Fibroblast of lung (primary cell): ENCODE results near the gene NUDT14. TPM values are rescaled to one million over a fixed set of nuclear protein-coding genes. Genes with fewer than 3 reads are reported as not detected.

Experiments used
- DNase-seq, 2 donors: peaks; one replicate each; pipeline versions ENCODE4 v3.0.0 to v3.0.0-alpha.2; 2010; ENCODE audit warnings: low read depth in 2 of 2
- H2AFZ ChIP-seq: 2 replicates; pipeline ENCODE4 v1.5.1; 2012; ENCODE audit warnings: low read length, control low read depth, inconsistent platforms
- H3K27ac ChIP-seq: 2 replicates; pipeline ENCODE4 v1.5.1; 2011; ENCODE audit warnings: low read length, control low read depth; ENCODE audit not compliant: insufficient read depth
- H3K27me3 ChIP-seq: 2 replicates; pipeline ENCODE4 v1.5.1; 2011; ENCODE audit warnings: mild to moderate bottlenecking, low read length; ENCODE audit not compliant: control insufficient read depth, insufficient read depth
- H3K36me3 ChIP-seq: 2 replicates; pipeline ENCODE4 v1.5.1; 2011; ENCODE audit warnings: low read length; ENCODE audit not compliant: control insufficient read depth, insufficient read depth
- H3K4me1 ChIP-seq: 2 replicates; pipeline ENCODE4 v1.5.1; 2011; ENCODE audit warnings: low read length; ENCODE audit not compliant: control insufficient read depth, insufficient read depth; ENCODE audit errors: extremely low read depth
- H3K4me2 ChIP-seq: 2 replicates; pipeline ENCODE4 v1.5.1; 2011; ENCODE audit warnings: low read length, control low read depth; ENCODE audit not compliant: insufficient read depth; ENCODE audit errors: extremely low read depth
- H3K4me3 ChIP-seq, 4 experiments: fragments of 200-600 bp in 1 of 4; sonication (generic) in 1 of 4; replicated peaks in 1 of 4; 2 replicates each; pipeline ENCODE4 v1.5.1; 2011 to 2016; ENCODE audit warnings: low read length in 4 of 4, low read depth in 3 of 4, mild to moderate bottlenecking in 3 of 4, control low read depth in 2 of 4, inconsistent platforms in 1 of 4, mixed read lengths in 1 of 4; ENCODE audit not compliant: insufficient read depth in 1 of 4; ENCODE audit errors: control extremely low read depth in 1 of 4
- H3K79me2 ChIP-seq: 2 replicates; pipeline ENCODE4 v1.5.1; 2012; ENCODE audit warnings: mild to moderate bottlenecking, low read length, inconsistent platforms; ENCODE audit not compliant: control insufficient read depth, insufficient read depth
- H3K9ac ChIP-seq: 2 replicates; pipeline ENCODE4 v1.5.1; 2011; ENCODE audit warnings: mild to moderate bottlenecking, low read length, control low read depth; ENCODE audit not compliant: insufficient read depth
- H3K9me3 ChIP-seq: 2 replicates; pipeline ENCODE4 v1.5.1; 2012; ENCODE audit warnings: low read depth, low read length; ENCODE audit not compliant: control insufficient read depth, insufficient read depth
- H4K20me1 ChIP-seq: 2 replicates; pipeline ENCODE4 v1.5.1; 2011; ENCODE audit warnings: low read length; ENCODE audit not compliant: control insufficient read depth, insufficient read depth; ENCODE audit errors: extremely low read depth
- EZH2 ChIP-seq: IDR thresholded peaks from 2 replicates; pipeline ENCODE4 v1.5.1; 2012; ENCODE audit warnings: low read length, control low read depth, mild to moderate bottlenecking; ENCODE audit errors: missing control alignments
- polyA plus RNA-seq, 2 donors: library from polyadenylated mRNA; depleted of rRNA in 1 of 2; stranded (reverse) in 1 of 2; unstranded in 1 of 2; fragments of >200 nt; gene quantifications; 2 replicates each; pipeline ENCODE4 v1.2.1, GENCODE V29; 2011 to 2012; ENCODE audit warnings: missing spikeins in 1 of 2
- total RNA-seq: library from RNA; depleted of rRNA; stranded (reverse); fragments of >200 nt; gene quantifications from 2 replicates; pipeline ENCODE4 v1.2.1, GENCODE V29; 2014
- TF ChIP-seq, protein P1 (sequence below), 2 donors: IDR thresholded peaks in 1 of 2; conservative IDR thresholded peaks in 1 of 2; 1 replicate in 1 of 2; 2 replicates in 1 of 2; pipeline ENCODE4 v1.5.1; 2011 to 2012; ENCODE audit warnings: low read length in 2 of 2, control low read depth in 1 of 2, inconsistent platforms in 1 of 2, low read depth in 1 of 2, mild to moderate bottlenecking in 1 of 2

NUDT14 gene
- total and polyA plus RNA-seq, 2 donors (not counting 1 experiment from before 2014, with no cell fraction given) = 6.7 to 14.2 TPM

DNA sequence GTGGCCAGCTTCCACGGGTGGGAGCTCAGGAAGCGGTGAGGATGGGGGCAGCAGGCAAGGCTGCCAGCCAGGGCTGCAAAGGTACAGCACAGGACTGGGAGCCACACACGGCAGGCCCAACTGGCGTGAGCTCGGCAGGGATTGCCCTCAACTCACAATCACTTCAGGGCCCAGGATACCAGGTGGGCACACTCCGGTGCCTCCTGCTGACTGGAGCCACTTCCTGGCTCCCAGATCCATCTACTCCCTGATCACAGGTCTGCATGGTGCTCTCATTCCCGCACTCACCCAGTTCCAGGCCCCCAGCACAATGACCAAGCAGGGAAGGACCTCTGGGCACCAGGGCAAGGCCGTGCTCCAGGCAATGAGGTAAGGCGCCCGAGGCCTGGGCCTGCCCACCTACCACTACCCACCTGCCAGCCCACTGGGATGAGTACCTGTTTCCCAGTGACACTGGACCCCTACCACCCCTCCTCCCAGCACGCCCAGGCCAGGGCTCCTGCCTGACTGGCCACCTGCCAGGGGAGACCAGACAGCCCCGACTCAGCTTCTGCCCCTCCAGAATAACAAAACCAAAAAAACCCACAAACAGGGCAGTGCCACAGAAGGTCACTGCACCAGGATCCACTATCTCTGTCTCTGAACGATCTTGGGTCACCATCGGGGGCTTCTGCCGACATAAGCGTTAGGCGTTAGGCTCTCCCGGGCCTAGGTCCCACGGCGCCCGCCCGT, 14.4 kb downstream of the NUDT14 start:
- Histone ChIP-seq H3K4me1 (peaks cover 4% of the 10 kb centered on the region), H2AFZ (no peak overlapping the region), H3K27ac (no peak overlapping the region), H4K20me1 (no peaks in the 10 kb centered on the region), H3K79me2 (no peaks in the 10 kb centered on the region), H3K27me3 (peaks cover 20% of the 10 kb centered on the region), H3K9ac (no peak overlapping the region), H3K36me3 (no peaks in the 10 kb centered on the region), H3K9me3 (no peaks in the 10 kb centered on the region), H3K4me2 (no peak overlapping the region), H3K4me3 (no peak overlapping the region)
- TF ChIP-seq, protein P1, sequence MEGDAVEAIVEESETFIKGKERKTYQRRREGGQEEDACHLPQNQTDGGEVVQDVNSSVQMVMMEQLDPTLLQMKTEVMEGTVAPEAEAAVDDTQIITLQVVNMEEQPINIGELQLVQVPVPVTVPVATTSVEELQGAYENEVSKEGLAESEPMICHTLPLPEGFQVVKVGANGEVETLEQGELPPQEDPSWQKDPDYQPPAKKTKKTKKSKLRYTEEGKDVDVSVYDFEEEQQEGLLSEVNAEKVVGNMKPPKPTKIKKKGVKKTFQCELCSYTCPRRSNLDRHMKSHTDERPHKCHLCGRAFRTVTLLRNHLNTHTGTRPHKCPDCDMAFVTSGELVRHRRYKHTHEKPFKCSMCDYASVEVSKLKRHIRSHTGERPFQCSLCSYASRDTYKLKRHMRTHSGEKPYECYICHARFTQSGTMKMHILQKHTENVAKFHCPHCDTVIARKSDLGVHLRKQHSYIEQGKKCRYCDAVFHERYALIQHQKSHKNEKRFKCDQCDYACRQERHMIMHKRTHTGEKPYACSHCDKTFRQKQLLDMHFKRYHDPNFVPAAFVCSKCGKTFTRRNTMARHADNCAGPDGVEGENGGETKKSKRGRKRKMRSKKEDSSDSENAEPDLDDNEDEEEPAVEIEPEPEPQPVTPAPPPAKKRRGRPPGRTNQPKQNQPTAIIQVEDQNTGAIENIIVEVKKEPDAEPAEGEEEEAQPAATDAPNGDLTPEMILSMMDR (conservative IDR thresholded peaks at IDR 0.05 in 1 of 2, IDR thresholded peaks at IDR 0.05 in 1 of 2; ENCODE audit: low read depth in 1 of 2, low read length in 2 of 2) = no peak
- peak; percentile 66 for TF ChIP-seq EZH2
- no peak for DNase-seq

DNA sequence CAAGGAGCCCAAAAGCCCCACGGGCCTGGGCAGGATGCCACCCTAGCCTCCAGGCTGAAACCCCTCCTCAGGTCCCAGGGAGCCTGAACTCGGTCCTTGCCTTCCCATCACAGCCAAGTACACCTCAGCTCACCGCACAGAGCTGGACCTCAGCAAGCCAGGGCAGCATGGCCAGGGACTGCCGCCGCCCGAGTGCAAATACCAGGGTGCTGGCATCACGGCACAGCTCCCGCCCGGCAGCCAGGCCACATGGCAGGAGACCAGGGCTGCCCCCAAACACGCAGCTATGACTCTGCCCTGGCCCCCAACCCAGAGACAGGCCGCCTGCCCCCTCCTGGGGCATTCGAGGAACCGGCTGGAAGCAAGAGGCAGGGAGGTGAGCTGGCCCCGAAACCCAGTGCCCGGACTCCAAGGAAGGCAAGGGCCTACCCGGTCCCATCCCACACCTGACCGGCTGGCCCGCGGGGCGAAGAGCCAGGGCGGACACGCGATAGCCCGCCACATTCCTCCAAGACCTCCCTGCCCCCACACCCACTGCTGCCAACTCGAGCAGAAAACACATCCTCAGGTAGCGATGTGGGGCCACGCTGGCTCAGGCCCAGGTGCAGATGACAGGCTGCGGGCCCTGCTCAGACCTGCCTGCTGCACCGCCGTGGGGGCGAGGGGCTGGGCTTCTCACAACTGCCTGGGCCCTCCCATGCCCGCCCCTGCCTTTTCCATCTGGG, 15.2 kb downstream of the NUDT14 start:
- Histone ChIP-seq H4K20me1 (no peaks in the 10 kb centered on the region), H3K4me3 (no peak overlapping the region), H3K79me2 (no peaks in the 10 kb centered on the region), H3K36me3 (no peaks in the 10 kb centered on the region), H3K4me1 (peaks cover 3% of the 10 kb centered on the region), H2AFZ (no peak overlapping the region), H3K9ac (no peak overlapping the region), H3K27me3 (peaks cover 20% of the 10 kb centered on the region), H3K27ac (no peak overlapping the region), H3K9me3 (no peaks in the 10 kb centered on the region), H3K4me2 (no peak overlapping the region)
- no peak for DNase-seq
- TF ChIP-seq, protein P1 (conservative IDR thresholded peaks at IDR 0.05 in 1 of 2, IDR thresholded peaks at IDR 0.05 in 1 of 2; ENCODE audit: low read depth in 1 of 2, low read length in 2 of 2) = no peak
- TF ChIP-seq EZH2 = no peak

DNA sequence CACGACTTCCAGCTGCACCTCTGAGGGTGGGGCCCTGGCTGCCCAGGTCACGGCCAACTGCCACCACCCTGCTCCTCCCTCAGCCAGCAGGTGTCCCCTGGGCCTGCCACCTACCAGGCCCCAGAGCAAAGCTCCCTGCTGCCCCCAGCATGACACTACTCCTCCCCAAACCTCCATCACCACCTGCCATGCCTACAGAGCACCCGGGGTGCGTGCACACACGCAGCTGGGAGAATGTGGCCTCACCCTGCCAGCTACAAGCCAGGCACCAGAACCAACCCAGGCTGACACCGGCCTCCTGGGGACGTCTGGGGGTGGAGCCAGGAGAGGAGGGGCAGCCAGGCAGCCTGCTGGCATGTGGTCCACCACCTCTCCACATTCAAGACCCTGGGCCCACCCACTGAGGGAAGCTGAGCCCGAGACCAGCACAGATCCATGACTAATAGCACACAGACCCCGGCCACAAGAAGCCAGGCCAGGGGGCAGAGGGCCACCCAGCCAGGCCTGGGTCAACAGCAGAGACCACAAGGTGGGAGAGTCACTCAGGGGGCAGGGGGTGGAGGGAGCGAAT, 15.9 kb downstream of the NUDT14 start:
- peaks cover 20% of the 10 kb centered on the region for H3K27me3 ChIP-seq
- TF ChIP-seq, protein P1 (conservative IDR thresholded peaks at IDR 0.05 in 1 of 2, IDR thresholded peaks at IDR 0.05 in 1 of 2; ENCODE audit: low read depth in 1 of 2, low read length in 2 of 2) = no peak
- TF ChIP-seq EZH2 = no peak
- H3K79me2 ChIP-seq = no peaks in the 10 kb centered on the region
- H3K9me3 ChIP-seq = no peaks in the 10 kb centered on the region
- DNase-seq = no peak
- H2AFZ ChIP-seq = no peak overlapping the region
- no peak overlapping the region for H3K4me3 ChIP-seq
- H4K20me1 ChIP-seq = no peaks in the 10 kb centered on the region
- no peaks in the 10 kb centered on the region for H3K4me1 ChIP-seq
- H3K4me2 ChIP-seq = no peak overlapping the region
- H3K27ac ChIP-seq = no peak overlapping the region
- H3K36me3 ChIP-seq = no peaks in the 10 kb centered on the region
- no peak overlapping the region for H3K9ac ChIP-seq
